MM.1S (cell line): ENCODE measurements around the gene KANK2.

Source experiments
- CTCF ChIP-seq: fragments of 300-600 bp; sonication (generic); IDR thresholded peaks from 2 replicates; pipeline ENCODE4 v1.5.1; 2016; ENCODE audit warnings: antibody characterized with exemption, low read length, mixed read lengths
- EZH2phosphoT487 ChIP-seq: fragments of 300-600 bp; sonication (generic); IDR thresholded peaks from 2 replicates; pipeline ENCODE4 v1.6.1; 2018; ENCODE audit warnings: antibody characterized with exemption, low read length

- TF ChIP-seq CTCF (no peak), EZH2phosphoT487 (no peak)
These were observed 42.1 kb upstream of the KANK2 start, which contains the start of gene ANGPTL8 for GRCh38 chr19:11239377-11240000.
